K562 (cell line): ENCODE data around the gene CMTM5. TPM values are rescaled to one million over a fixed set of nuclear protein-coding genes. Genes with fewer than 3 reads are reported as not detected.

Experiments used
- ATAC-seq: fragments of 200-7000 bp; cut with Tn5 transposase; 3 replicates; pipeline ENCODE4 v1.9.1; 2020; ENCODE audit warnings: moderate library complexity
- BruUV-seq: library from RNA; stranded (reverse); fragments of 400-500 nt; replicated peaks from 2 replicates; lab custom pipeline; 2021; lab: Mats Ljungman, UMichigan
- CTCF ChIA-PET: fragments of 300-600 bp; formaldehyde crosslinking; extraction: SDS; loops from one replicate; lab custom pipeline; 2021; ENCODE audit warnings: low intra/inter-chr PET ratio; lab: Yijun Ruan, JAX
- POLR2A ChIA-PET: fragments of 300-600, 350-650 bp; sonication (Branson Sonifier 250); formaldehyde crosslinking; extraction: SDS; loops from one replicate; lab custom pipeline; 2021; ENCODE audit warnings: antibody characterized with exemption, inconsistent platforms; lab: Yijun Ruan, JAX
- DNase-seq, 4 experiments: peaks; one replicate each; pipeline versions ENCODE4 v3.0.0 to v3.0.0-alpha.2; 2011 to 2018; ENCODE audit warnings: low spot score in 3 of 4, mixed read lengths in 3 of 4; ENCODE audit errors: extremely low read depth in 1 of 4
- FAIRE-seq: peaks from 2 replicates; lab custom pipeline; 2011; peaks lifted over from hg19 to GRCh38; lab: Jason Lieb, UNC
- H2AFZ ChIP-seq: 2 replicates; pipeline ENCODE4 v1.6.0; 2011; ENCODE audit warnings: low read depth, low read length, control low read depth, inconsistent platforms
- H3K27ac ChIP-seq: fragments of 200-600 bp; 3 replicates; pipeline ENCODE4 v1.8.0; 2011; ENCODE audit warnings: low read depth, mild to moderate bottlenecking, control low read depth, inconsistent platforms, low read length, moderate library complexity, mixed read lengths; ENCODE audit errors: extremely low read depth
- H3K27me3 ChIP-seq, 2 experiments: fragments of 300-600 bp in 1 of 2; 2 replicates in 1 of 2; 3 replicates in 1 of 2; pipeline versions ENCODE4 v1.6.0 to v1.8.0; 2011; ENCODE audit warnings: inconsistent platforms in 2 of 2, low read length in 2 of 2, mild to moderate bottlenecking in 1 of 2, mixed read lengths in 1 of 2, moderate library complexity in 1 of 2; ENCODE audit not compliant: control insufficient read depth in 2 of 2, insufficient read depth in 2 of 2
- H3K36me3 ChIP-seq: fragments of 300-600 bp; 3 replicates; pipeline ENCODE4 v1.8.0; 2011; ENCODE audit warnings: mild to moderate bottlenecking, low read length, inconsistent platforms; ENCODE audit not compliant: control insufficient read depth, insufficient read depth
- H3K4me1 ChIP-seq, 2 experiments: fragments of 200-600 bp in 1 of 2; replicated peaks in 1 of 2; 2 replicates in 1 of 2; 3 replicates in 1 of 2; pipeline versions ENCODE4 v1.5.1 to v1.8.0; 2011; ENCODE audit warnings: inconsistent platforms in 2 of 2, low read length in 2 of 2, mild to moderate bottlenecking in 1 of 2, mixed read lengths in 1 of 2, moderate library complexity in 1 of 2; ENCODE audit not compliant: control insufficient read depth in 2 of 2, insufficient read depth in 2 of 2
- H3K4me2 ChIP-seq: 2 replicates; pipeline ENCODE4 v1.6.1; 2011; ENCODE audit warnings: low read length, control low read depth, inconsistent platforms, mixed read lengths; ENCODE audit not compliant: insufficient read depth
- H3K4me3 ChIP-seq: fragments of 200-600 bp; sonication (generic), shearing (Covaris generic); 2 replicates; pipeline ENCODE4 v1.5.1; 2016; ENCODE audit warnings: control low read depth, inconsistent platforms
- H3K79me2 ChIP-seq: fragments of 200-600 bp; 3 replicates; pipeline ENCODE4 v1.8.0; 2011; ENCODE audit warnings: low read length, inconsistent platforms; ENCODE audit not compliant: control insufficient read depth, insufficient read depth
- H3K9ac ChIP-seq, 2 experiments: 2 replicates each; pipeline versions ENCODE4 v1.6.0 to v1.6.1; 2011; ENCODE audit warnings: low read depth in 2 of 2, low read length in 2 of 2, control low read depth in 1 of 2, inconsistent platforms in 1 of 2, mild to moderate bottlenecking in 1 of 2, mixed read lengths in 1 of 2; ENCODE audit not compliant: insufficient read depth in 1 of 2
- H3K9me1 ChIP-seq: one replicate; pipeline ENCODE4 v1.6.0; 2011; ENCODE audit warnings: inconsistent platforms, mild to moderate bottlenecking, low read length, moderate library complexity; ENCODE audit not compliant: control insufficient read depth, insufficient read depth
- H3K9me3 ChIP-seq: replicated peaks from 2 replicates; pipeline ENCODE4 v1.5.1; 2011; ENCODE audit warnings: low read depth, low read length, inconsistent platforms; ENCODE audit not compliant: control insufficient read depth, insufficient read depth
- H4K20me1 ChIP-seq: replicated peaks from 2 replicates; pipeline ENCODE4 v1.6.1; 2011; ENCODE audit warnings: low read length, inconsistent platforms, mixed read lengths; ENCODE audit not compliant: control insufficient read depth, insufficient read depth
- AFF4 ChIP-seq: sonication (generic); formaldehyde crosslinking; IDR thresholded peaks from 2 replicates; pipeline ENCODE4 v1.8.0; 2023; ENCODE audit warnings: mild to moderate bottlenecking, missing genetic modification reagents
- ARID3B ChIP-seq: fragments of 250-450 bp; sonication (Bioruptor Pico); IDR thresholded peaks from 2 replicates; pipeline ENCODE4 v1.4.0; 2020; ENCODE audit warnings: borderline replicate concordance
- DMBX1 ChIP-seq: fragments of 250-450 bp; sonication (Bioruptor Pico); IDR thresholded peaks from 2 replicates; pipeline ENCODE4 v1.8.0; 2022; ENCODE audit warnings: inconsistent platforms, mild to moderate bottlenecking, moderate library complexity, borderline replicate concordance
- HDGF ChIP-seq: fragments of 450-650 bp; IDR thresholded peaks from 2 replicates; pipeline ENCODE4 v1.6.1; 2016
- HMGN3 ChIP-seq: IDR thresholded peaks from 2 replicates; pipeline ENCODE4 v1.6.1; 2011; ENCODE audit warnings: borderline replicate concordance, low read depth, mild to moderate bottlenecking, mixed read lengths, low read length; ENCODE audit not compliant: insufficient read length; ENCODE audit errors: extremely low read depth
- NFE2 ChIP-seq: IDR thresholded peaks from 2 replicates; pipeline ENCODE4 v1.6.1; 2014; ENCODE audit warnings: antibody characterized with exemption, low read depth
- POLR2G ChIP-seq: fragments of 200-400 bp; formaldehyde crosslinking; IDR thresholded peaks from 2 replicates; pipeline ENCODE4 v1.6.1; 2017; ENCODE audit warnings: low read depth, mild to moderate bottlenecking, antibody characterized with exemption, low read length, moderate library complexity
- THRB ChIP-seq: fragments of 450-650 bp; formaldehyde crosslinking; conservative IDR thresholded peaks from 2 replicates; pipeline ENCODE4 v1.4.0; 2022; ENCODE audit warnings: mild to moderate bottlenecking, missing genetic modification characterization
- WGBS: fragments of 100-300 bp; shearing (Covaris generic); methylation state at CpG from one replicate; pipeline ENCODE4 v1.1.6; 2016; ENCODE audit warnings: low coverage, mixed read lengths; ENCODE audit not compliant: insufficient coverage; ENCODE audit errors: missing lambda C conversion rate; 5-methylcytosine and 5-hydroxymethylcytosine counted together
- in situ Hi-C: fragments of 300-500 bp; cut with MboI; formaldehyde crosslinking; loops from 4 replicates; pipeline ENCODE4 v1.15.0; 2018; ENCODE audit warnings: inconsistent platforms, mixed read lengths
- intact Hi-C: fragments of 100-400 bp; cut with micrococcal nuclease; formaldehyde crosslinking; loops from 2 replicates; pipeline ENCODE4 v1.14.2; 2022
- polyA plus RNA-seq, 8 experiments: library from polyadenylated mRNA; depleted of rRNA in 4 of 8; stranded (reverse) in 5 of 8; unstranded in 3 of 8; fragments of >200 nt; fragmentation: Nextera tagmentation in 2 of 8; fragmentation: Illumina TruSeq in 1 of 8; extraction: Ambion mirVana in 2 of 8; extraction: Trizol in 1 of 8; gene quantifications; 2 replicates each; pipeline versions ENCODE4 v1.2.1 to v1.2.3, GENCODE V29; 2011 to 2014; ENCODE audit warnings: inconsistent platforms in 1 of 8, missing spikeins in 1 of 8
- total RNA-seq, 7 experiments: library from RNA; depleted of rRNA in 6 of 7; stranded (reverse); fragments of >200 nt in 6 of 7; fragmentation: Illumina TruSeq in 2 of 7; extraction: Trizol in 2 of 7; gene quantifications; 2 replicates each; pipeline versions ENCODE4 v1.2.1 to v1.2.3, GENCODE V29; 2011 to 2021; ENCODE audit warnings: low replicate concordance in 1 of 7

Gene CMTM5
- total and polyA plus RNA-seq, 9 of the 15 experiments (the other 6 are each of a cell fraction or from before 2014, with no cell fraction given): 0.21 TPM; not detected in 8

- TF ChIP-seq AFF4 (CRISPR knock-in tag) (no peak), HMGN3 (no peak)
- TF ChIP-seq, all 486 proteins: peak for 0
These were observed 17.6 kb upstream of the CMTM5 start (continued) for GRCh38 chr14:23359167-23359626.

GRCh38 chr14:23359722-23360447 is 17.0 kb upstream of the CMTM5 start:
- Histone ChIP-seq H3K36me3 (no peaks in the 10 kb centered on the region), H3K27me3 (peaks cover 10 to 56% of the 10 kb centered on the region in 2 experiments), H2AFZ (no peak overlapping the region), H3K9me3 (no peaks in the 10 kb centered on the region), H3K27ac (no peak overlapping the region), H3K9me1 (no peaks in the 10 kb centered on the region), H3K79me2 (no peaks in the 10 kb centered on the region), H4K20me1 (no peaks in the 10 kb centered on the region; the same call in 1 of the 2 replicates), H3K4me2 (no peak overlapping the region), H3K4me1 (peaks cover 0 to 7% of the 10 kb centered on the region in 2 experiments; a peak in 3 of 5 replicates), H3K4me3 (no peak overlapping the region), H3K9ac (no peak overlapping the region)
- no TSS peak for BruUV-seq
- DNase-seq (no peak), FAIRE-seq (no peak), ATAC-seq (no peak)
- 15% methylated on average over 12 of the region's 22 CpGs for WGBS
- POLR2A ChIA-PET: interaction anchor here (0.6 to 1.4 kb wide), 3 partner anchors 39 to 150 kb away, joined by 4 to 5 read pairs (median 4); partner anchors contain the start of gene PABPN1
- intact Hi-C loops (loop anchor here (2.0 kb wide), 1 partner anchor 31 kb away; no protein-coding TSS in a partner anchor), in situ Hi-C loops (no loop called here)
- CTCF ChIA-PET: no interaction called here
- no peak for TF ChIP-seq DMBX1
- no peak for TF ChIP-seq ARID3B
- no peak for TF ChIP-seq HDGF
- TF ChIP-seq POLR2G: no peak
- TF ChIP-seq NFE2: no peak
- TF ChIP-seq THRB (CRISPR knock-in tag): no peak
